ENCODE data around the gene WDR64. TPM values are rescaled to one million over a fixed set of nuclear protein-coding genes. Genes with fewer than 3 reads are reported as not detected.
A peak's percentile ranks its signal among the peaks of the same experiment; 100 is the strongest.

The WDR64 gene
- total and polyA plus RNA-seq, 2 of the 13 experiments (the other 11 are each of a cell fraction or from before 2014, with no cell fraction given): not detected

DNA sequence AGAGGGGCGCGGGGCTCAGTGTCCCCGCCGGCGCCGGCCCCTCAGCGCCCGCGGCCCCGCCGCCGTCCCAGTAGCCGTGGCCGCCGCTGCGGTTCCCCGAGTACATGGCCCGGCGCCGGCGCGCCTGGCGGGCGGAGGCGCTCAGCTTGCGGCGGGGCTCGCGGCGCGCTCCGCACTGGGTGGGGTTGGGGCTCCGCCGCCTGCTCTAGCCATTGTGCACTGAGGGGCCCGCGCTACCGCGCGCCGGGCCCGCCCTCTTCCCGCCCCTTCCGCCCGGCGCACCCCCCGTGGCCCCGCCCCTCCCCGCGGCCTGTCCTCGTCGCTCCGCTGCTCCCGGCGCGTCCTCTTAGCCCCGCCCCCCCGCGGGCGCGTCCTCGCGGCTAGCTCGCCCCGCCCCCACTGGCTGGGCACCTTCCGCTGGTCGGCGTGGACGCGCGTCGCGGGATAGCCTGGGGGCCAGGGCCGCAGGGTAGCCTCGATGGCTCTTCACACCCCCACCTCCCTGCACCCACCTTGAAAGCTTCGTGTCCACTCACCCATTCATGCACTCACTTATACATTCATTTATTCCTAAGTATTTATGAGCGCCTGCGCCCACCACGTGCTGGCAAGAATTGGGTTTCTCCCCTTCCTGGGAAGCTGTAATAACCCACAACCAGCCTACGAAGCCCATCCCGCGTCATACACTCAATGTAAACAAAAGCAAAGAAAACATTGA, 11.8 kb upstream of the WDR64 start, which contains the start of the genes CHML and OPN3 (continued):
- TF ChIP-seq, protein P1, sequence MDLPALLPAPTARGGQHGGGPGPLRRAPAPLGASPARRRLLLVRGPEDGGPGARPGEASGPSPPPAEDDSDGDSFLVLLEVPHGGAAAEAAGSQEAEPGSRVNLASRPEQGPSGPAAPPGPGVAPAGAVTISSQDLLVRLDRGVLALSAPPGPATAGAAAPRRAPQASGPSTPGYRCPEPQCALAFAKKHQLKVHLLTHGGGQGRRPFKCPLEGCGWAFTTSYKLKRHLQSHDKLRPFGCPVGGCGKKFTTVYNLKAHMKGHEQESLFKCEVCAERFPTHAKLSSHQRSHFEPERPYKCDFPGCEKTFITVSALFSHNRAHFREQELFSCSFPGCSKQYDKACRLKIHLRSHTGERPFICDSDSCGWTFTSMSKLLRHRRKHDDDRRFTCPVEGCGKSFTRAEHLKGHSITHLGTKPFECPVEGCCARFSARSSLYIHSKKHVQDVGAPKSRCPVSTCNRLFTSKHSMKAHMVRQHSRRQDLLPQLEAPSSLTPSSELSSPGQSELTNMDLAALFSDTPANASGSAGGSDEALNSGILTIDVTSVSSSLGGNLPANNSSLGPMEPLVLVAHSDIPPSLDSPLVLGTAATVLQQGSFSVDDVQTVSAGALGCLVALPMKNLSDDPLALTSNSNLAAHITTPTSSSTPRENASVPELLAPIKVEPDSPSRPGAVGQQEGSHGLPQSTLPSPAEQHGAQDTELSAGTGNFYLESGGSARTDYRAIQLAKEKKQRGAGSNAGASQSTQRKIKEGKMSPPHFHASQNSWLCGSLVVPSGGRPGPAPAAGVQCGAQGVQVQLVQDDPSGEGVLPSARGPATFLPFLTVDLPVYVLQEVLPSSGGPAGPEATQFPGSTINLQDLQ (CRISPR knock-in tag; IDR thresholded peaks at IDR 0.05): 0 out of 2 replicates have a peak, but pooled peaks have one; percentile 57
- TF ChIP-seq, protein P2, sequence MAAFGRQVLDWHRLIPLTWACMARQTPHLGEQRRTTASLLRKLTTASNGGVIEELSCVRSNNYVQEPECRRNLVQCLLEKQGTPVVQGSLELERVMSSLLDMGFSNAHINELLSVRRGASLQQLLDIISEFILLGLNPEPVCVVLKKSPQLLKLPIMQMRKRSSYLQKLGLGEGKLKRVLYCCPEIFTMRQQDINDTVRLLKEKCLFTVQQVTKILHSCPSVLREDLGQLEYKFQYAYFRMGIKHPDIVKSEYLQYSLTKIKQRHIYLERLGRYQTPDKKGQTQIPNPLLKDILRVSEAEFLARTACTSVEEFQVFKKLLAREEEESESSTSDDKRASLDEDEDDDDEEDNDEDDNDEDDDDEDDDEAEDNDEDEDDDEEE (CRISPR knock-in tag; IDR thresholded peaks at IDR 0.05): no peak
- TF ChIP-seq NR3C1 (CRISPR knock-in tag; IDR thresholded peaks at IDR 0.05) (no peak), DMAP1 (CRISPR knock-in tag; IDR thresholded peaks at IDR 0.05) (no peak; the same call in 1 of the 2 replicates), FLYWCH1 (CRISPR knock-in tag; IDR thresholded peaks at IDR 0.05) (no peak), ZNF572 (CRISPR knock-in tag; IDR thresholded peaks at IDR 0.05) (no peak), SMC3 (IDR thresholded peaks at IDR 0.05; ENCODE audit: low read length) (no peak), ZNF839 (CRISPR knock-in tag; IDR thresholded peaks at IDR 0.05; ENCODE audit: borderline replicate concordance) (no peak), PHB2 (IDR thresholded peaks at IDR 0.05; ENCODE audit: partially characterized antibody) (no peak), ZNF282 (IDR thresholded peaks at IDR 0.05; ENCODE audit: partially characterized antibody) (no peak), PRPF4 (IDR thresholded peaks at IDR 0.05; ENCODE audit: low read depth, low read length, poor library complexity, severe bottlenecking) (no peak)
- TF ChIP-seq, protein P3, sequence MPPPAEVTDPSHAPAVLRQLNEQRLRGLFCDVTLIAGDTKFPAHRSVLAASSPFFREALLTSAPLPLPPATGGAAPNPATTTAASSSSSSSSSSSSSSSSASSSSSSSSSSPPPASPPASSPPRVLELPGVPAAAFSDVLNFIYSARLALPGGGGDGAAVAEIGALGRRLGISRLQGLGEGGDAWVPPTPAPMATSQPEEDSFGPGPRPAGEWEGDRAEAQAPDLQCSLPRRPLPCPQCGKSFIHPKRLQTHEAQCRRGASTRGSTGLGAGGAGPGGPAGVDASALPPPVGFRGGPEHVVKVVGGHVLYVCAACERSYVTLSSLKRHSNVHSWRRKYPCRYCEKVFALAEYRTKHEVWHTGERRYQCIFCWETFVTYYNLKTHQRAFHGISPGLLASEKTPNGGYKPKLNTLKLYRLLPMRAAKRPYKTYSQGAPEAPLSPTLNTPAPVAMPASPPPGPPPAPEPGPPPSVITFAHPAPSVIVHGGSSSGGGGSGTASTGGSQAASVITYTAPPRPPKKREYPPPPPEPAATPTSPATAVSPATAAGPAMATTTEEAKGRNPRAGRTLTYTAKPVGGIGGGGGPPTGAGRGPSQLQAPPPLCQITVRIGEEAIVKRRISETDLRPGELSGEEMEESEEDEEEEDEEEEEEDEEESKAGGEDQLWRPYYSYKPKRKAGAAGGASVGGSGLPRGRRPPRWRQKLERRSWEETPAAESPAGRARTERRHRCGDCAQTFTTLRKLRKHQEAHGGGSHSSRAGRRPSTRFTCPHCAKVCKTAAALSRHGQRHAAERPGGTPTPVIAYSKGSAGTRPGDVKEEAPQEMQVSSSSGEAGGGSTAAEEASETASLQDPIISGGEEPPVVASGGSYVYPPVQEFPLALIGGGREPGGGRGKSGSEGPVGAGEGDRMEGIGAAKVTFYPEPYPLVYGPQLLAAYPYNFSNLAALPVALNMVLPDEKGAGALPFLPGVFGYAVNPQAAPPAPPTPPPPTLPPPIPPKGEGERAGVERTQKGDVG (CRISPR knock-in tag; IDR thresholded peaks at IDR 0.05; ENCODE audit: borderline replicate concordance): no peak
- TF ChIP-seq, protein P4, sequence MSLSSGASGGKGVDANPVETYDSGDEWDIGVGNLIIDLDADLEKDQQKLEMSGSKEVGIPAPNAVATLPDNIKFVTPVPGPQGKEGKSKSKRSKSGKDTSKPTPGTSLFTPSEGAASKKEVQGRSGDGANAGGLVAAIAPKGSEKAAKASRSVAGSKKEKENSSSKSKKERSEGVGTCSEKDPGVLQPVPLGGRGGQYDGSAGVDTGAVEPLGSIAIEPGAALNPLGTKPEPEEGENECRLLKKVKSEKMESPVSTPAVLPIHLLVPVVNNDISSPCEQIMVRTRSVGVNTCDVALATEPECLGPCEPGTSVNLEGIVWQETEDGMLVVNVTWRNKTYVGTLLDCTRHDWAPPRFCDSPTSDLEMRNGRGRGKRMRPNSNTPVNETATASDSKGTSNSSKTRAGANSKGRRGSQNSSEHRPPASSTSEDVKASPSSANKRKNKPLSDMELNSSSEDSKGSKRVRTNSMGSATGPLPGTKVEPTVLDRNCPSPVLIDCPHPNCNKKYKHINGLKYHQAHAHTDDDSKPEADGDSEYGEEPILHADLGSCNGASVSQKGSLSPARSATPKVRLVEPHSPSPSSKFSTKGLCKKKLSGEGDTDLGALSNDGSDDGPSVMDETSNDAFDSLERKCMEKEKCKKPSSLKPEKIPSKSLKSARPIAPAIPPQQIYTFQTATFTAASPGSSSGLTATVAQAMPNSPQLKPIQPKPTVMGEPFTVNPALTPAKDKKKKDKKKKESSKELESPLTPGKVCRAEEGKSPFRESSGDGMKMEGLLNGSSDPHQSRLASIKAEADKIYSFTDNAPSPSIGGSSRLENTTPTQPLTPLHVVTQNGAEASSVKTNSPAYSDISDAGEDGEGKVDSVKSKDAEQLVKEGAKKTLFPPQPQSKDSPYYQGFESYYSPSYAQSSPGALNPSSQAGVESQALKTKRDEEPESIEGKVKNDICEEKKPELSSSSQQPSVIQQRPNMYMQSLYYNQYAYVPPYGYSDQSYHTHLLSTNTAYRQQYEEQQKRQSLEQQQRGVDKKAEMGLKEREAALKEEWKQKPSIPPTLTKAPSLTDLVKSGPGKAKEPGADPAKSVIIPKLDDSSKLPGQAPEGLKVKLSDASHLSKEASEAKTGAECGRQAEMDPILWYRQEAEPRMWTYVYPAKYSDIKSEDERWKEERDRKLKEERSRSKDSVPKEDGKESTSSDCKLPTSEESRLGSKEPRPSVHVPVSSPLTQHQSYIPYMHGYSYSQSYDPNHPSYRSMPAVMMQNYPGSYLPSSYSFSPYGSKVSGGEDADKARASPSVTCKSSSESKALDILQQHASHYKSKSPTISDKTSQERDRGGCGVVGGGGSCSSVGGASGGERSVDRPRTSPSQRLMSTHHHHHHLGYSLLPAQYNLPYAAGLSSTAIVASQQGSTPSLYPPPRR (CRISPR knock-in tag; IDR thresholded peaks at IDR 0.05; ENCODE audit: borderline replicate concordance): no peak
- TF ChIP-seq, protein P5, sequence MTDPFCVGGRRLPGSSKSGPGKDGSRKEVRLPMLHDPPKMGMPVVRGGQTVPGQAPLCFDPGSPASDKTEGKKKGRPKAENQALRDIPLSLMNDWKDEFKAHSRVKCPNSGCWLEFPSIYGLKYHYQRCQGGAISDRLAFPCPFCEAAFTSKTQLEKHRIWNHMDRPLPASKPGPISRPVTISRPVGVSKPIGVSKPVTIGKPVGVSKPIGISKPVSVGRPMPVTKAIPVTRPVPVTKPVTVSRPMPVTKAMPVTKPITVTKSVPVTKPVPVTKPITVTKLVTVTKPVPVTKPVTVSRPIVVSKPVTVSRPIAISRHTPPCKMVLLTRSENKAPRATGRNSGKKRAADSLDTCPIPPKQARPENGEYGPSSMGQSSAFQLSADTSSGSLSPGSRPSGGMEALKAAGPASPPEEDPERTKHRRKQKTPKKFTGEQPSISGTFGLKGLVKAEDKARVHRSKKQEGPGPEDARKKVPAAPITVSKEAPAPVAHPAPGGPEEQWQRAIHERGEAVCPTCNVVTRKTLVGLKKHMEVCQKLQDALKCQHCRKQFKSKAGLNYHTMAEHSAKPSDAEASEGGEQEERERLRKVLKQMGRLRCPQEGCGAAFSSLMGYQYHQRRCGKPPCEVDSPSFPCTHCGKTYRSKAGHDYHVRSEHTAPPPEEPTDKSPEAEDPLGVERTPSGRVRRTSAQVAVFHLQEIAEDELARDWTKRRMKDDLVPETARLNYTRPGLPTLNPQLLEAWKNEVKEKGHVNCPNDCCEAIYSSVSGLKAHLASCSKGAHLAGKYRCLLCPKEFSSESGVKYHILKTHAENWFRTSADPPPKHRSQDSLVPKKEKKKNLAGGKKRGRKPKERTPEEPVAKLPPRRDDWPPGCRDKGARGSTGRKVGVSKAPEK (CRISPR knock-in tag; IDR thresholded peaks at IDR 0.05; ENCODE audit: borderline replicate concordance): no peak
